HFF-Myc (cell line): ENCODE data around the gene SPRYD3.

ENCODE experiments used
- DNase-seq: peaks from one replicate; pipeline ENCODE4 v3.0.0-alpha.2; 2011; ENCODE audit warnings: low read depth; ENCODE audit errors: extremely low read depth
- H3K4me3 ChIP-seq: replicated peaks from 2 replicates; pipeline ENCODE4 v1.5.1; 2011; ENCODE audit warnings: low read depth, mild to moderate bottlenecking, control low read depth, low read length
- CTCF ChIP-seq: IDR thresholded peaks from 2 replicates; pipeline ENCODE4 v1.5.1; 2012; ENCODE audit warnings: mild to moderate bottlenecking, low read depth, low read length, control low read depth; ENCODE audit errors: missing control alignments

The SPRYD3 gene

GRCh38 chr12:53100466-53101151, 21.4 kb upstream of the SPRYD3 start:
- no peak overlapping the region for H3K4me3 ChIP-seq
- no peak for TF ChIP-seq CTCF
- no peak for DNase-seq

GRCh38 chr12:53099071-53099882, 20.1 kb upstream of the SPRYD3 start:
- peak; percentile 93 for DNase-seq
- peak; percentile 93 for TF ChIP-seq CTCF
- peak overlapping the region; percentile 52 for H3K4me3 ChIP-seq

- peak overlapping the region; percentile 52 for H3K4me3 ChIP-seq
- TF ChIP-seq CTCF, result no peak
- DNase-seq, result no peak
Measured at GRCh38 chr12:53098354-53098981, 19.3 kb upstream of the SPRYD3 start.

- TF ChIP-seq CTCF, result no peak
- no peak for DNase-seq
- H3K4me3 ChIP-seq, result peak within 1 kb of the TSS; percentile 52
Measured at GRCh38 chr12:53097564-53098353, 18.6 kb upstream of the SPRYD3 start, which contains the start of gene IGFBP6. TSS of gene IGFBP6 (plus strand) at chr12:53097667. CDS start at chr12:53097718, 51 bp downstream.

GRCh38 chr12:53097207-53097563, 18.0 kb upstream of the SPRYD3 start:
- no peak for DNase-seq
- no peak for TF ChIP-seq CTCF

GRCh38 chr12:53096759-53097158, 17.6 kb upstream of the SPRYD3 start:
- H3K4me3 ChIP-seq, result peak overlapping the region; percentile 52
- DNase-seq, result no peak
- TF ChIP-seq CTCF, result no peak

More at GRCh38 chr12:53097207-53097563, 18.0 kb upstream of the SPRYD3 start:
- peak overlapping the region; percentile 52 for H3K4me3 ChIP-seq
